ACC112 (cell line): ENCODE results near the gene DIAPH2.

Experiments used
- H2AFZ ChIP-seq: fragments of 200-600 bp; sonication (generic); one replicate; pipeline ENCODE4 v1.6.0; 2017; ENCODE audit warnings: antibody characterized with exemption, low read length; ENCODE audit not compliant: unreplicated experiment
- H3K27ac ChIP-seq: fragments of 200-600 bp; sonication (generic); 2 replicates; pipeline ENCODE4 v1.5.1; 2014; ENCODE audit warnings: low read depth, mild to moderate bottlenecking, antibody characterized with exemption, low read length, moderate library complexity
- H3K27me3 ChIP-seq: fragments of 200-600 bp; sonication (generic); 2 replicates; pipeline ENCODE4 v1.6.1; 2014; ENCODE audit warnings: mild to moderate bottlenecking, antibody characterized with exemption, low read length, moderate library complexity, mixed read lengths; ENCODE audit not compliant: insufficient read depth
- H3K36me3 ChIP-seq: fragments of 200-600 bp; sonication (generic); 2 replicates; pipeline ENCODE4 v1.6.1; 2016; ENCODE audit warnings: mild to moderate bottlenecking, antibody characterized with exemption, low read length, moderate library complexity, mixed read lengths; ENCODE audit not compliant: insufficient read depth
- H3K4me1 ChIP-seq: fragments of 200-600 bp; sonication (generic); one replicate; pipeline ENCODE4 v1.6.1; 2016; ENCODE audit warnings: low read length, mixed read lengths; ENCODE audit not compliant: insufficient read depth, unreplicated experiment, control insufficient read depth
- H3K4me3 ChIP-seq: fragments of 200-600 bp; sonication (generic); 2 replicates; pipeline ENCODE4 v1.5.1; 2014; ENCODE audit warnings: mild to moderate bottlenecking, low read depth, low read length
- H3K79me2 ChIP-seq: fragments of 200-600 bp; sonication (generic); one replicate; pipeline ENCODE4 v1.6.0; 2016; ENCODE audit warnings: low read length; ENCODE audit not compliant: control insufficient read depth, unreplicated experiment, insufficient read depth

DIAPH2 gene

DNA sequence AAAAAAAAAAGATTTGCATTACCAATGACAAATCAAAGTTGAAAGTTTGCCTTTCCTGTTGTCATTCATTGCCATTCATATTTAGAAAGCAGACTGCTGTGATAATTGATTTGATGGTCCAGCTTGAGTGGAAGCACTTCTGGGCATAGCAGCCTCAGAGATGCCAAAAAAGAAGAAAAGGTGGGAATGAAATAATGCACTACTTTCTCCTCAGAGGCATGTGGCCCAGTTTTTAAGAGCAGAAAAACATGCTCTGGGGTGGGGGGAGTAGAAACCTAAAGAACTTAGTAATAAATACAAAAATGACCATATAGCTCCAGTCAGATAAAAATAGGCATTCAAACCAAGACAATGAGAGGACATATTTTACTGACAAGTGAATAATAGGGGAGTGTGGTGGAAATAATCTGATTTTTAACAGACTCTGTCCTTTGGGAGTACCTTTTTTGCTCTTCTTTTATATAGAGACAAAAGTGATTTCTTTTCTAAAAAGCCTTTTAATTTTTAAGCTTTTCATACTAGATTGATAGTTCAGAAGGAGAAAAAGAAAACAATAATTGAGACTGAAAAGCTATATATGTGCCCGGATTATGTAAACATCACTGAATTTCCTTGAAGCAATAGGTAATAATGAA, 798.1 kb downstream of the DIAPH2 start:
- Histone ChIP-seq H3K4me1 (no peaks in the 10 kb centered on the region), H3K79me2 (no peaks in the 10 kb centered on the region), H3K27me3 (no peaks in the 10 kb centered on the region), H3K27ac (no peak overlapping the region), H3K36me3 (no peaks in the 10 kb centered on the region), H3K4me3 (no peak overlapping the region), H2AFZ (no peak overlapping the region)

DNA sequence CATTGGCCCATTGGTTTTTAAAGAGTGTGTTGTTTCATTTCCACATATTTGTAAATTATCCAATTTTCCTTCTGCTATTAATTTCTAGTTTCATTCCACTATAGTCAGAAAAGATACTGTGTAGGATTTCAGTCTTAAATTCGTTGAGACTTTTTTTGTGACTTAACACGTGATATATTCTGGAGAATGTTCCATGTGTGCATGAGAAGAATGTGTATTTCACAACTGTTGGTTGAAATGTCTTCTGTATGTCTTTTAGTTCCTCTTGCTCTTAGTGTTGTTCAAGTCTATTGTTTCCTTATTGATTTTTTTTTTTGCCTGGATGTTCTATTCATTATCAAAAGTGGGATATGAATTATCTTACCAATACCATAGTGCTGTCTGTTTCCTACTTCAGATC, 806.0 kb downstream of the DIAPH2 start:
- no peak overlapping the region for H3K27ac ChIP-seq
- no peak overlapping the region for H3K4me3 ChIP-seq
- no peaks in the 10 kb centered on the region for H3K36me3 ChIP-seq
- no peak overlapping the region for H2AFZ ChIP-seq
- H3K27me3 ChIP-seq = no peaks in the 10 kb centered on the region
- H3K4me1 ChIP-seq = no peaks in the 10 kb centered on the region
- no peaks in the 10 kb centered on the region for H3K79me2 ChIP-seq

DNA sequence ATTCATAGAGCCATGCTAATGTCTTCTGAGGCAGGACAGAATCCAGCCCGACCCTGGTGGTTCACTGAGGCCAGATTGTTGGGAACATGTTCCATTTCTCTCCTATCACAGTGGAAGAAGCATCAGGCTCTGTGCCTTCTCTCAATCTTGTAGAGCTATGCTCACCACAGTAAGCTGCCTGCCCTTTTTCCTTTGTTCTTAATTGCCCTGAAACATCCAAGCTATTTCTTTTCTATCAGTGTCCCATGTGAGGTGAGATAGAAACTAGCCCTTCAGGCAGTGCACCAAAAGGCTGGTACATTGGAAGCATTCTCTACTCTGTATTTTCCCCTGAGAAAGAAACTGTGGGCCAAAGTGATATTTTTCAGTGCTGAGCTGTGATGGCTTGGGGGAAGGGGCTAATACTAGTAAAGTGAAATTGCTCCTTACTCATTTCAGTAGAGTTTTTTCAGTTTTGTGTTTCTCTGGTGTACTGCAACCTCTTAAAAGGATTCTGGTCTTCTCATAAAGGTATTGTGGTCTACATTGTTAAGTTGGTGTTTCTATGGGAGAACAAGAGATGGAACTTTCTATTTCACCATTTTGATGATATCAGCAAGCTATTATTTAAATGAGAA, 810.2 kb downstream of the DIAPH2 start:
- H3K36me3 ChIP-seq = no peaks in the 10 kb centered on the region
- no peak overlapping the region for H3K4me3 ChIP-seq
- no peaks in the 10 kb centered on the region for H3K4me1 ChIP-seq
- H3K27me3 ChIP-seq = no peaks in the 10 kb centered on the region
- H2AFZ ChIP-seq = no peak overlapping the region
- H3K79me2 ChIP-seq = no peaks in the 10 kb centered on the region
- H3K27ac ChIP-seq = no peak overlapping the region

DNA sequence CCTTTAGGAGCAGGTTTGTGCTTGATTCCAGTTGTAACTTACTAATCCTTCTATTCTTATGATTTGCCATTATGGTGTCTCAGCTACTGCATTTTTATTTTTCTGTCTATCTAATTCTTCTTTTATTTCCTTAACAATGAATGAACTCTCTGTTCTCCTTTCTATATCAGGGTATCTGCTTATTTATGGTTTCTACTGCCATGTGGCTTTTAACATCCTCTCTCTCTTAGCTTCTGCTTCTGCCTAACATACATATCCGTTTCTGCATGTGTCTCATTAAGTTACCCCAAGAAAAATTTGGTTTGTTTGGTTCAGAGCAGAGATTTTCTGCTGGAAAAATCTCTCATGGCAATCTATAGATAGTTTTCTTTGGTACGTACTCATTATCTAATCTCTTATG, 813.5 kb downstream of the DIAPH2 start:
- no peak overlapping the region for H2AFZ ChIP-seq
- no peak overlapping the region for H3K27ac ChIP-seq

DNA sequence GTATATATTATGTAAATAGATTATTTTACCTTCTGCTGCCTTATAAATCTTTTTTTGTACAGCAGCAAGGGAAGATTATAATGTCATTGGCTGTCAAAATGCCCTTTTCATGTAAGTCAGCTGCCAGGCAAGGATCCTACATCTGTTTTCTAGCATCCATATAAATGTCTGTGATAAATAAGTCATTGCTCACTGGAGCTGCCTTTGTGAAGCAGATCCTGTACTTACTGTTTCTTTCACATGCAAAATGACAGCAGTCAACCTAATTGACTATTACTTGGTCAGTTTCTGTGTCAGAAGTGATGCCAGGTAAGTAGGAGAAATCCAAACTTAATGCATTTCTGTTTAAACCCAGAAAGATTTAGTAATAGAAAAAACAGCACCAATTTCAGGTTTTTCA, 819.8 kb downstream of the DIAPH2 start:
- no peak overlapping the region for H2AFZ ChIP-seq
- no peak overlapping the region for H3K4me3 ChIP-seq
- H3K27me3 ChIP-seq = no peaks in the 10 kb centered on the region
- no peaks in the 10 kb centered on the region for H3K79me2 ChIP-seq
- H3K4me1 ChIP-seq = no peaks in the 10 kb centered on the region
- H3K27ac ChIP-seq = no peak overlapping the region
- no peaks in the 10 kb centered on the region for H3K36me3 ChIP-seq

More for the DNA sequence above, 813.5 kb downstream of the DIAPH2 start:
- Histone ChIP-seq H3K27me3 (no peaks in the 10 kb centered on the region), H3K4me3 (no peak overlapping the region), H3K79me2 (no peaks in the 10 kb centered on the region), H3K36me3 (no peaks in the 10 kb centered on the region), H3K4me1 (no peaks in the 10 kb centered on the region)

DNA sequence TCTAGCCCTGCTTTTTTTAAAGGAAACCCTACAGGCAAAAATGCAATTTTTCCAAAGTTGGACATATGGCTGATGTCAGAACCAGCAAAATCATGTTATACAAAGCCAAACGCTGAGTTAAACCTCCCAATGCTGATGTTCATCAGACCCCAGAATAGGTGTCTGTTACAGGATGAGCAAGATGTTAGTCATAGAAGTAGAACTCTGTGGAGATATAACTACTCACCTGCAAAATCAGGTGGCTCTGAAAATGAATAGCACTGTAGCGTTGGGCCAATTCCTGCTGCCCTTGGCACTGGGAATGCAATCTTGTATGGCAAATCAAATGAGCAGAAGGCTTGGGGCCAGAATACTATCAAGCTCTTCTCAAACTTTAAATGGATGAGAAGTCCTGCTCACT, 833.1 kb downstream of the DIAPH2 start:
- Histone ChIP-seq H3K4me3 (no peak overlapping the region), H3K4me1 (no peaks in the 10 kb centered on the region), H3K27ac (no peak overlapping the region), H3K36me3 (no peaks in the 10 kb centered on the region), H2AFZ (no peak overlapping the region), H3K27me3 (no peaks in the 10 kb centered on the region), H3K79me2 (no peaks in the 10 kb centered on the region)

DNA sequence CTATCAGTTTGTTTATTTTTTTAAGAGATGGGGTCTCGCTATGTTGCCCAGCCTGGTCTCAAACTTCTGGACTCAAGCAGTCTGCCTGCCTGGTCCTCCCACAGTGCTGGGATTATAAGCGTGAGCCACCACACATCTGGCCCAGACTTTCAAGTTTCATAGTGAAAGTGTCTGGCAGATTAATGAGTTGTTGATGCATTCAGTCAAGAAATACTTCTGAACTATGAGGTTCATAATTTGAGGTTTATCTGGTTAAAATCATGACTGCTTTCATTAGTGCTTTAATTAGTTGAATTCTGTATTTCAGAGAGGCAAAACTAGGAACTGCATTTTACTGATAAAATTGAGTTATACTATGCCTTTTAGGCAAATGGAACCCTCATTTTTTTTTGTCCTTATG, 837.7 kb downstream of the DIAPH2 start:
- no peaks in the 10 kb centered on the region for H3K4me1 ChIP-seq
- H3K4me3 ChIP-seq = no peak overlapping the region
- H3K36me3 ChIP-seq = no peaks in the 10 kb centered on the region
- no peak overlapping the region for H2AFZ ChIP-seq
- H3K27me3 ChIP-seq = no peaks in the 10 kb centered on the region
- H3K27ac ChIP-seq = no peak overlapping the region
- H3K79me2 ChIP-seq = no peaks in the 10 kb centered on the region

DNA sequence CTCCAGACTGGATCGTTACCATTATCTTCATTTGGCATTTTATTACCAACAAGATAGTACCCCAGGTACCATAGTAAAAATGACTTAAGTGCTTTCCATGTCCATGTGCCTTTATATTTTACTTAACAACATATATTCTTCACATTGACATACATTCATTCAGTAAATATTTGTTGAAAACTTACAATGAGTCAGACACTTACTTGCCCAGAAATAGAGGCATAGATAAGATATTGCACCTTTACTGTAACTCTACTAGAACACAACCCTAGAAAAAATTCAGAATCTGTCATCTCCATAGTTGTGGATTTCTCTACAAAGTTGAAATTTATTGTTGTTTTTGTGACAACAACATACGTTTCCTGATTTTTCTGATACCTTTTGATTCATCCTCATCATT, 839.7 kb downstream of the DIAPH2 start:
- Histone ChIP-seq H3K27ac (no peak overlapping the region), H2AFZ (no peak overlapping the region), H3K27me3 (no peaks in the 10 kb centered on the region), H3K79me2 (no peaks in the 10 kb centered on the region), H3K36me3 (no peaks in the 10 kb centered on the region), H3K4me3 (no peak overlapping the region), H3K4me1 (no peaks in the 10 kb centered on the region)

DNA sequence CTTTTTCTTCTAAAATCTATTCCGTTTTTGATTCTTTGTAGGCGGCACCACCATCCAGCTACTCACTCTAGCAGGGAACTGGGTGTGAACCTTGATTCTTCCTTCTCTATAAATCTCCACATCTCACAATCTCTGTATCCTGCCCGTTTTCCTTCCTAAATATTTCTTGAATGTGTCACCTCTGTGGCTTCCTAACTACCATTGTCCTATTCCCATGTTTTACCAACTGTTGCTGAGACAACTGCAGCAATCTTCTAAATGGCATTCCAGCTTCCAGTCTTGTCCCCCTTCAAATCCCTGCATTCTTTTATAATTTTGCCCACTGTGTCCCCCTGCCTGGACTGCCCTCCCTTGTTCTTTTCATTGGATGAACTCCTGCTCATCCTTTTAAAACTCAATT, 840.4 kb downstream of the DIAPH2 start:
- no peak overlapping the region for H3K4me3 ChIP-seq
- H3K36me3 ChIP-seq = no peaks in the 10 kb centered on the region

DNA sequence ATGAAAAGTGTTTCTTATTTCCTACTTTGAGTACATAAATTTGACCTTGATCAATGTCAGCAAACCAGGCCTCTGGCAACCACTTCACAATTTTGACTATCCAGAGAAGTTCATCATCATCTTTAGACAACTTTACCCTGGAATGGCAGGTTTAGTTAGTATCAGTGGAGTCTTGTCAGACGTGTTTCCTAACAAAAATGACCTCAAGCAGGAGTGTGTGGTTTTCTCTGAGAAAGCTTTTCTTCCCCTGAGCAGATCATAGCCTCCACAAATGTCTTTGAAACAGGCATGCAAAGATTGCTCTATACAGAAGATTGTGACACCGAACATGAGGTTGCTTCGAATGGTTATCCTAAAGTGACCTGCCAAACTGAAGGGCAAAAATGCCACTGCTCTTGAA, 841.3 kb downstream of the DIAPH2 start:
- no peaks in the 10 kb centered on the region for H3K36me3 ChIP-seq
- H2AFZ ChIP-seq = no peak overlapping the region
- no peaks in the 10 kb centered on the region for H3K4me1 ChIP-seq
- no peak overlapping the region for H3K4me3 ChIP-seq
- H3K27me3 ChIP-seq = no peaks in the 10 kb centered on the region
- H3K27ac ChIP-seq = no peak overlapping the region
- H3K79me2 ChIP-seq = no peaks in the 10 kb centered on the region

More for the DNA sequence above, 840.4 kb downstream of the DIAPH2 start:
- H2AFZ ChIP-seq = no peak overlapping the region
- no peak overlapping the region; the same call in 1 of the 2 replicates for H3K27ac ChIP-seq
- H3K79me2 ChIP-seq = no peaks in the 10 kb centered on the region
- H3K4me1 ChIP-seq = no peaks in the 10 kb centered on the region
- H3K27me3 ChIP-seq = no peaks in the 10 kb centered on the region

DNA sequence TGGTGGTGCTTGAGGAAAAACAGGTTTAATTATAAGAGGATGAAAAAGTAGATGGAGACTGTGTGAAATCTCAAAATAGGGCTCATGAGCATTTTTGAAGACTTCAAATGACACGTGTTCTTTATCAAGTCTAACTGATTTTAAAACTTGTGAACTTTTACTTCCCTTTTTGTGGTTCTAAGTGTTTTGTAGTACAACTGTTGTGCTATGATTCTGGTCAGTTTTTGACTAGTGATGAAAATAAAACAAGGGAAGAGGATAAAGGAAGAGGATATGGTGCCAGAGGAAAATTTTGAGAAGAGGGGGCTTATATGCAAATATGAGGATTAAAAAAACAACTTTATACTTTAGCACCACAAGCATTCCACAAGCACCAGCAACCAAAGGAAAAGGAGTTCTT, 843.1 kb downstream of the DIAPH2 start:
- no peak overlapping the region for H3K4me3 ChIP-seq
- no peak overlapping the region for H2AFZ ChIP-seq
- H3K36me3 ChIP-seq = no peaks in the 10 kb centered on the region
- H3K4me1 ChIP-seq = no peaks in the 10 kb centered on the region
- no peaks in the 10 kb centered on the region for H3K79me2 ChIP-seq
- no peak overlapping the region for H3K27ac ChIP-seq
- H3K27me3 ChIP-seq = no peaks in the 10 kb centered on the region
